ENCODE measurements around the gene ZNRF2.

- no peak for TF ChIP-seq CTCF (IDR thresholded peaks at IDR 0.05)
- no peak for TF ChIP-seq POLR2A (IDR thresholded peaks at IDR 0.05)
Observed at GRCh38 chr7:30273552-30273951, 10.8 kb upstream of the ZNRF2 start.
